ENCODE data around the gene CAPZB.
A peak's percentile ranks its signal among the peaks of the same experiment; 100 is the strongest.

The CAPZB gene

GRCh38 chr1:19342894-19343616, 142.3 kb downstream of the CAPZB start:
- DNase-seq = no peak

GRCh38 chr1:19342062-19342750, 143.1 kb downstream of the CAPZB start:
- no peak for DNase-seq

- peak; percentile 25 for DNase-seq
Measured at GRCh38 chr1:19341201-19342061, 143.9 kb downstream of the CAPZB start.

- DNase-seq = no peak
Measured at GRCh38 chr1:19340387-19340937, 144.9 kb downstream of the CAPZB start.

- DNase-seq = no peak
Measured at GRCh38 chr1:19339214-19339861, 146.0 kb downstream of the CAPZB start.

- DNase-seq = no peak
Measured at GRCh38 chr1:19338323-19338762, 147.0 kb downstream of the CAPZB start.

GRCh38 chr1:19337289-19337688, 148.1 kb downstream of the CAPZB start:
- no peak for DNase-seq

GRCh38 chr1:19336543-19336942, 148.8 kb downstream of the CAPZB start:
- DNase-seq = no peak

- no peak for DNase-seq
Measured at GRCh38 chr1:19333587-19334354, 151.6 kb downstream of the CAPZB start.

GRCh38 chr1:19332832-19333231, 152.5 kb downstream of the CAPZB start:
- DNase-seq = no peak

- no peak for DNase-seq
Measured at GRCh38 chr1:19331262-19331878, 154.0 kb downstream of the CAPZB start.

- DNase-seq = no peak
Measured at GRCh38 chr1:19330449-19331135, 154.7 kb downstream of the CAPZB start.

GRCh38 chr1:19329611-19330010, 155.7 kb downstream of the CAPZB start:
- DNase-seq = no peak

GRCh38 chr1:19329188-19329587, 156.2 kb downstream of the CAPZB start:
- no peak for DNase-seq

GRCh38 chr1:19328486-19328885, 156.9 kb downstream of the CAPZB start:
- no peak for DNase-seq

- no peak for DNase-seq
Measured at GRCh38 chr1:19327736-19328135, 157.6 kb downstream of the CAPZB start.

GRCh38 chr1:19327301-19327700, 158.0 kb downstream of the CAPZB start:
- DNase-seq = no peak

GRCh38 chr1:19326748-19327065, 158.6 kb downstream of the CAPZB start:
- DNase-seq = no peak

GRCh38 chr1:19325958-19326747, 159.2 kb downstream of the CAPZB start:
- DNase-seq = no peak

- no peak for DNase-seq
Measured at GRCh38 chr1:19325368-19325957, 159.9 kb downstream of the CAPZB start.
